Activated naive CD8-positive, alpha-beta T cell treated with anti-CD3 and anti-CD28 coated beads for 36 hours (primary cell): ENCODE results near the gene POFUT2. TPM values are rescaled to one million over a fixed set of nuclear protein-coding genes. Genes with fewer than 3 reads are reported as not detected.
A peak's percentile ranks its signal among the peaks of the same experiment; 100 is the strongest.

ENCODE experiments used
- DNase-seq: peaks from one replicate; pipeline ENCODE4 v3.0.0; 2021
- H3K27ac Mint-ChIP-seq: one replicate; pipeline ENCODE4 v1.8.0; 2022; ENCODE audit warnings: mild to moderate bottlenecking, moderate library complexity, mixed read lengths
- H3K27me3 Mint-ChIP-seq: one replicate; pipeline ENCODE4 v1.8.0; 2022; ENCODE audit warnings: mild to moderate bottlenecking, mixed read lengths
- H3K36me3 Mint-ChIP-seq: one replicate; pipeline ENCODE4 v1.8.0; 2021; ENCODE audit warnings: mild to moderate bottlenecking, mixed read lengths
- H3K4me1 Mint-ChIP-seq: one replicate; pipeline ENCODE4 v1.8.0; 2021; ENCODE audit warnings: mixed read lengths
- H3K4me3 Mint-ChIP-seq: one replicate; pipeline ENCODE4 v1.8.0; 2022; ENCODE audit warnings: mild to moderate bottlenecking, moderate library complexity, mixed read lengths
- H3K9me3 Mint-ChIP-seq: one replicate; pipeline ENCODE4 v1.8.0; 2022; ENCODE audit warnings: mixed read lengths
- total RNA-seq, 2 experiments: library from RNA; stranded (reverse); gene quantifications; one replicate each; pipeline ENCODE4 v1.2.3, GENCODE V29; 2021

POFUT2 gene
- total RNA-seq, 2 experiments from 2014 or later = 11.6 to 13.3 TPM

DNA sequence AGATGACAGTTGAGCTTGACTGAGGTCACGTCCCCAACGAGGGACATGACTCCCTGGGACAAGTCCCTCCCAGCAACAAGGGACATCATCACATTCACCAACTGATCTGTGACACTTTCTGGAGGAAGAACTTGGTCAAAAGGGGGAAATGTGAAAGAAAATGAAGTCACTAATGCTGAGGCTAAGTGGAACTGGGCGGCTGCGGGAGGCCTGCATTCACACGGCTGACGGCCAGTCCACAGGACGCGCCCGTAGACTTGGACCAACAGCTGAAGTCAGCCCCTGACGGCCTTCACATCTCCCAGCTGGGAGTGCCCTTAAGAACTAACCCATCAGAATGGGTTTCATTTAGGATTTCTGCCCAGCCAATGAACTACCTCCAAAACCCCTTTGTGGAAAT, 26.6 kb downstream of the POFUT2 start:
- peaks cover 2% of the 10 kb centered on the region for H3K27me3 Mint-ChIP-seq
- H3K4me1 Mint-ChIP-seq = peaks cover 7% of the 10 kb centered on the region
- no peak overlapping the region for H3K27ac Mint-ChIP-seq

DNA sequence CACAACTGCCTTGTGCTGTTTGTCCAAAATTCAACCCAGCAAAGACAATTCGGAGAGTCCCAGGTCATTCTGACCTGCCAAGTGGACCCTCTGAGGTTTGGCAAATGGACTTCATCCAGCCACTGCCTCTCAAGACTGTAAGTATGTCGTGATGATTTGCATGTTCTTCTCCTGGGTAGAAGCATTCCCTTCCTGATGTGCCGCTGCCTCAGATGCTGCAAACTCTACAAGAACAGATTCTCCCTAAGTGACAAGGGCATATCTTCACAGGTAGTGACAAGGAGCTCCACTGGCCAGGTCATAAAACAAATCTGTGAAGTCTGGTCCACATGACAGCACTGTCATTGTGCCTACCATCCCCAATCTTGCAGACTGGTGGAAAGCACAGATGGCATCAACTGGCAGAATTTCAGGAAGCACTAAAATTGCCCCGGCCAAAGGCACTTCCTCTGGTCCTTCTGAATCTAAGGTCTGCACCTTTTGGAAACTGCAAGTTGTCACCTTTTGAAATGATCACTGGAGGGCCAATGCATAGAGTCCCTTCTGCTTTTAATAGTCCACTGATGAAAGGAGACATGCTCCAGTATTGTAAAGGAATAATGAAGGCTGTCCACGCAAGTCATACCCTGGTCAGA, 27.4 kb downstream of the POFUT2 start:
- peaks cover 10% of the 10 kb centered on the region for H3K27me3 Mint-ChIP-seq
- H3K9me3 Mint-ChIP-seq = no peaks in the 10 kb centered on the region
- H3K27ac Mint-ChIP-seq = no peak overlapping the region
- no peaks in the 10 kb centered on the region for H3K36me3 Mint-ChIP-seq
- no peak for DNase-seq
- H3K4me1 Mint-ChIP-seq = peaks cover 9% of the 10 kb centered on the region
- H3K4me3 Mint-ChIP-seq = no peak overlapping the region

More for the DNA sequence above, 26.6 kb downstream of the POFUT2 start:
- H3K36me3 Mint-ChIP-seq = no peaks in the 10 kb centered on the region
- no peak for DNase-seq
- no peak overlapping the region for H3K4me3 Mint-ChIP-seq
- H3K9me3 Mint-ChIP-seq = no peaks in the 10 kb centered on the region

DNA sequence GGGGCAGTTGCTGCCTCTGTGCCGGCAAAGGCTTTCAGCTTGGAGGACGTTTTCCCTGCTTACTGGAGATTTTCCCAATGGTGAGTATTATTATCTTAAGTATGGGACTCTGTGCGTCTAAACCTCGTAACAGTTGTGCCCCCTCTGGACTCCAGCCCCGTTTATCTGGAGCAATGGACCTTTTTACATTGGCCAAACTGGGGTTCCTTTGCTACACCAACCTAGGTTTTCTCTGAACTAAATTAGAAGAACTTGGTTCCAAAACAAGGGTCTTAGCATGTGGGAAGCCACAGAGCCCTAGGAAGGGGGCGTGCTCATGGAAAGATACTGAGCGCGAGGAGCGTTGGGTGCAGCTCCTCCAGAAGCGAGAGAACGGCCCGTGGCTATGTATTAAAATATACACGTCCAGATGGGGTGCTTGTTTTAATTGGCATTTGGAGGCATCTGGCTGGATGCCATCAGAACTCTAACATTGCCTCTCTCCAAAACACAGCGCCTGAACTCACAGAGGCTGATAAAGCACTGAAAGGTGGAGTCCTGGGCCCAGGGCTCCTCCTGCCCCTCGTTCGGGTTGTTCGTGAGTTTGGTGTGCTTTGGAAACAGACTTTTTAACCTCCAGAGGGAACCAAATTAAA, 28.4 kb downstream of the POFUT2 start:
- H3K4me1 Mint-ChIP-seq = peaks cover 11% of the 10 kb centered on the region
- no peak for DNase-seq
- H3K4me3 Mint-ChIP-seq = no peak overlapping the region
- H3K36me3 Mint-ChIP-seq = no peaks in the 10 kb centered on the region
- H3K9me3 Mint-ChIP-seq = no peaks in the 10 kb centered on the region
- no peak overlapping the region for H3K27ac Mint-ChIP-seq
- peaks cover 19% of the 10 kb centered on the region for H3K27me3 Mint-ChIP-seq

DNA sequence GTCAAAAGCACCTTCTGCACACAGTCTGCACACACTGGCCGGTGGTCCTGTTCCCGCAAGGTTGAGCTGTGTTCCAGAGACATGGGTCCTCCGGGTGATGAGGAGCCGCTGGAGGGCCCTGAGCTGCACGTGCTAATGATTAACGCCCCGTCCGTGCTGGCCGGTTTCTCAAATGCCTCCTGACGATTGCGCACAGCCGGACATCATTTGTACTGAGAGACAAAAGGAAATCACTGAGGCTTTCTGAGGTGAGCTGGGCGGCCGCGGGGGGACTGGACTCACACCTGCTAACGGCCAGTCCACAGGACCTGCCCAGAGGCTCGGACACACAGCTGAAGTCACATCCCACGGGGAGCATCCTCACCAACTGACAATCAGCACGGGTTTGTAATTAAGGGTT, 29.2 kb downstream of the POFUT2 start:
- Mint-ChIP-seq H3K9me3 (no peaks in the 10 kb centered on the region), H3K27ac (no peak overlapping the region), H3K4me1 (peaks cover 11% of the 10 kb centered on the region)

DNA sequence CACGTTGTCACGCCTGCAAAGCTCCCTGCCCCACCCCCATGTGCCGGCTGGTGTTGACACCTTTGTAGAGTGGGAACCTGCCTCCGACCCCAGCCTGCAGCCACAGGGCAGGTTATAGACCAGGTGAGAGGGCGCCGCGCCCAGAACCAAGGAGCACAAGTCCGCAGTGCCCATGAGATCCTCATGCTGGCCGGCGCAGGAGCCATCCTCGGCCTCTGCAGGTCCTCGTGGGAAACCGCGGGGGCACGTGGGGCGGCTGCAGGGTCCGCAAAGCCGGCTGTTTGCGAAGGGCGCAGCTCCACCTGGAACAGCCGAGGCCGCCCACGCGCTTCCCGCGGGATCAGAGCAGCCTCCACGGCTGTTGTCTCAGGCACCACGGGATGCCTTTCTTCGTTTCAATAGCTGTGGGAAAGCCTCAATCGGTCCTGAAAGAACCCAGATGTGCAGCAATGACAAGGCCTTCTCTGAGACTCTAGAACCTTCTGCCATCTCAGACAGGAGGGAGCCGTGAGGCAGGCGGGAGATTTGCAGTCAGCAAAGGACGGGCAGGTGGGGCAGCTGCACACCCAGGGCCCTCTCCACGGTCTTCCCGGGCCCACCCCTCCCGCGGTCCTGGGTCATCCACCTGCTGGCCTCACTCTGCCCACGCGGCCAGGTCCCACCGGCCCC, 29.9 kb downstream of the POFUT2 start:
- Mint-ChIP-seq H3K27me3 (peaks cover 21% of the 10 kb centered on the region), H3K36me3 (no peaks in the 10 kb centered on the region), H3K9me3 (no peaks in the 10 kb centered on the region), H3K27ac (no peak overlapping the region), H3K4me3 (no peak overlapping the region), H3K4me1 (peaks cover 11% of the 10 kb centered on the region)
- no peak for DNase-seq

More for the DNA sequence above, 29.2 kb downstream of the POFUT2 start:
- H3K36me3 Mint-ChIP-seq = no peaks in the 10 kb centered on the region
- H3K27me3 Mint-ChIP-seq = peaks cover 21% of the 10 kb centered on the region
- H3K4me3 Mint-ChIP-seq = no peak overlapping the region
- no peak for DNase-seq

DNA sequence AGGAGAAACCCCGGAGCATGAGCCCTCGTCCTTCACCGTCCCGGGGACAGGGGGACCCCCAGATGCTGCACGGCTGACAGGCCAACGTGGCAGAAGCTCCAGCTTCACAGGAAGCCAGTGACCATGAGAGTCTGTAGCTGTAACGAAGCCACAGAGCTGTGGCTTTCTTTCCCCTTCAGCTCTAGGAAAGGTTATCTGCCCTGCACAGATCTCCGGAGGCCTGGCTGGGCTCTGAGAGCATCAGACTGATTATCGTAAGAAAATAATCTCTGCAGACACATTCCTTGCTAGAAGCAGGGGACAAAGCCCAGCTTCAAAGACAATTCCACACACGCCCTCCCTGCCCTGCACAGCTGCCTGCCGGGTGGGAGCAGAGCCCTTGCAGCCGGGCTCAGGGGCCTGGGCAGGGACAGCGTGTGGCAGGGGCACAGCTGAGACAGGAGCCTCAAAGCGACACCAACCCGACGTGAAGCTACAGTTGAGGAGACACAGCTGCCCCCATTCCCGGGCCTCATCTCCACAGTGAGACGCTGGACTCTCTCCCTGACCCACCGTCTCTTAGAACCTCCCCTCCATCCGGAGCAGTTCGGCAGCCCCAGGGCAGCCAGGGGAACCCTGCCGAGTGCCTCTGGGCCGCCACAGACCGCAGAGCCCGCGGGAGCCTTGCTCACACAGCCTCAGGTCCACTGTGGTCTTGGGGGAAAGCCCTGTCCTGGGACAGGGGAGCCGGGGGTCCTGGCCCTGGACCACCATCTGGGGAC, 30.6 kb downstream of the POFUT2 start:
- Mint-ChIP-seq H3K9me3 (no peaks in the 10 kb centered on the region), H3K4me1 (peaks cover 11% of the 10 kb centered on the region), H3K4me3 (no peak overlapping the region), H3K27me3 (peaks cover 21% of the 10 kb centered on the region), H3K36me3 (no peaks in the 10 kb centered on the region), H3K27ac (no peak overlapping the region)
- no peak for DNase-seq

DNA sequence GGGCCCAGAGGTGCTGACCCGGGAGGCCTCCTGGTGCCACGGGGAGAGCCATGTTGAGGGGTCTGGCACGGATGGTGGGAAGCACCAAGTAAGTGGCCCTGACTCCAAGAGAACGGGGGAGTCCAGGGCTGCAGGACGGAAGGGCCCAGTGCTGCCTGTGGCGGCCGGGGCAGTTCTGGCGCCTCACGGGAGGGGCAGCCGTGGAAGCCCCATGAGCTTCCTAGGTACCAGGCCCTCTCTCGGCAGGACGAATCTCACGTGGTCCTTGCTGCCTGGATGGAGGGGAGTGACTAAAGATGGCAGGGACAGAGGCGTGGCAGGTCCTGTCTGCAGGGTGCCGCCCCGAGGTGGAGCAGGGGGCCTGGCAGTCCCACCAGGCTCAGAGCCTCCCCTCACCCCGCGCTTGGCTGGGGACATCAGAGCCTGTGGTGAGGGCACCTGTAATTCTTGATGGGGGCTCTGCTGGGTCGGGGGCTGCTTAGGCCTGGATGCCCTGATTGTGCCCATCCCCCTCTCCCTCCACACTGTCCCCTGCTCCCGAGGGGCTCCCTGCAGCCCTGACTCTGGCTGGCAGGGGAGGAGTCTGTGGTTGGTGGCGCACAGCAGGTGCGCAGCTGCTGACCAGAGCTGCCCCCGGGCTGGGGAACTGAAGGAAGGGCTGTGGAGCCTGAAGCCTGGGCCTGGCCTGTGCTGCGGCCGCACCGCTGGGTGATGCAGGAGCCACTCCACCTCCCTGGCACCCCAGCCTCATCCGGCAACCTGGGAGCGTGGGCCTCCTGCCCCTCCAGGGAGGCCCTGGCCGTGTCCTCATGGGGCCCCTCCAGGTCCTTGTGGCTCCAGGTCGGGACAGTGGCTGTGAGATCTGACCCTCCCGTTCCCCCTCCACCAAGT, 31.4 kb downstream of the POFUT2 start:
- Mint-ChIP-seq H3K9me3 (no peaks in the 10 kb centered on the region), H3K36me3 (no peaks in the 10 kb centered on the region), H3K27ac (no peak overlapping the region), H3K4me1 (peaks cover 11% of the 10 kb centered on the region), H3K27me3 (peaks cover 21% of the 10 kb centered on the region), H3K4me3 (no peak overlapping the region)
- DNase-seq = no peak

DNA sequence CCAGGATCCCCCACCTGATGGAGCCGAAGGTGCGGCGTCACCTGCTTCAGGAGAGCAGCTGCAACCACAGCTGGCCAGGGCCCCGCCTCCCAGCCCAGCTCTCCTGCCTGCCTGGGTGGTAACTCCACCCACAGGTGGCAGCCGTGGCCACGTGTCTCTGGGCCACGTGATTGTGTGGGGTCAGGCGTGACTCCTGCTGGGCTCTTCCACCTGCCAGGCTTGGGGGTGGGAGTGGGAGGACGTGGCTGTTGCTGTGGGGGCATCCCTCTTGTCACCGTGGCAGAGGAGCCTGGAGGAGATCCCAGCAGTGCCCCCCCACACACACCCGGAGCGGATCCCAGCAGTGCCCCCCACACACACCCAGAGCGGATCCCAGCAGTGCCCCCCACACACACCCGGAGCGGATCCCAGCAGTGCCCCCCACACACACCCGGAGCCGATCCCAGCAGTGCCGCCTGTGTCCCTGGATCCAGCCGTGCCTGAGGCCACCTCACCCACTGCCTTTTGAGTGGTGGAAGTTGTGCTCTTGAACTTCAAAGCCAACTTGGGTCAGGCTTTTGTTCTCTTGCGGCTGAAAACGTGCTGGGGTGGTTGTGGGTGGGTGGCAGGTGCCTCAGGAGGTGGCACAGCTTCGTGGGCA, 32.2 kb downstream of the POFUT2 start:
- peak; percentile 29 for DNase-seq
- H3K9me3 Mint-ChIP-seq = no peaks in the 10 kb centered on the region
- H3K27me3 Mint-ChIP-seq = peaks cover 21% of the 10 kb centered on the region
- H3K36me3 Mint-ChIP-seq = no peaks in the 10 kb centered on the region
- no peak overlapping the region for H3K4me3 Mint-ChIP-seq
- H3K27ac Mint-ChIP-seq = no peak overlapping the region
- H3K4me1 Mint-ChIP-seq = peaks cover 11% of the 10 kb centered on the region

DNA sequence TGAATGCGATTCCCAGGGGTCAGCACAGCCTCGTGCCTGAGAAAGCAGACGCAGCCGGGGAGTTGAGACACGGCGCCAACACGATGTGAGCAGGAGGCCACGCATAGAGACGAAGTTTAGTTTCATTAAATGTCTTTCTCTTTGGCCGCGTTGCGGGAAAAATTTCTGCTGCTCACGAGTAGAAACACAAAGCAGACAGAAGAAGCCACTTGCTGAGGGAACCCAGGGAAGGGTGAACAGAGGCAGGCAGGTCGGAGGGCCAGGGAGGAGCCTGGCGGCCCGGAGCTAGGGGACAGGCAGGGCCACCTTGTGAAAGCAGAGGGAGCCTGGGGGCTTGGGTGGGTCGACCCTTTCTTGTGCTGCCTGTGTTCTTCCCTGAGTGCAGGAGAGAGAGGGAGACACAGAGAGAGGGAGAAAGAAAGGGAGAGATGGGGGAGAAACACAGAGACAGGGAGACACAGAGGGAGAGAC, 33.2 kb downstream of the POFUT2 start:
- Mint-ChIP-seq H3K9me3 (no peaks in the 10 kb centered on the region), H3K27me3 (peaks cover 21% of the 10 kb centered on the region), H3K4me3 (no peak overlapping the region), H3K36me3 (no peaks in the 10 kb centered on the region), H3K27ac (no peak overlapping the region), H3K4me1 (peaks cover 11% of the 10 kb centered on the region)
- DNase-seq = no peak

DNA sequence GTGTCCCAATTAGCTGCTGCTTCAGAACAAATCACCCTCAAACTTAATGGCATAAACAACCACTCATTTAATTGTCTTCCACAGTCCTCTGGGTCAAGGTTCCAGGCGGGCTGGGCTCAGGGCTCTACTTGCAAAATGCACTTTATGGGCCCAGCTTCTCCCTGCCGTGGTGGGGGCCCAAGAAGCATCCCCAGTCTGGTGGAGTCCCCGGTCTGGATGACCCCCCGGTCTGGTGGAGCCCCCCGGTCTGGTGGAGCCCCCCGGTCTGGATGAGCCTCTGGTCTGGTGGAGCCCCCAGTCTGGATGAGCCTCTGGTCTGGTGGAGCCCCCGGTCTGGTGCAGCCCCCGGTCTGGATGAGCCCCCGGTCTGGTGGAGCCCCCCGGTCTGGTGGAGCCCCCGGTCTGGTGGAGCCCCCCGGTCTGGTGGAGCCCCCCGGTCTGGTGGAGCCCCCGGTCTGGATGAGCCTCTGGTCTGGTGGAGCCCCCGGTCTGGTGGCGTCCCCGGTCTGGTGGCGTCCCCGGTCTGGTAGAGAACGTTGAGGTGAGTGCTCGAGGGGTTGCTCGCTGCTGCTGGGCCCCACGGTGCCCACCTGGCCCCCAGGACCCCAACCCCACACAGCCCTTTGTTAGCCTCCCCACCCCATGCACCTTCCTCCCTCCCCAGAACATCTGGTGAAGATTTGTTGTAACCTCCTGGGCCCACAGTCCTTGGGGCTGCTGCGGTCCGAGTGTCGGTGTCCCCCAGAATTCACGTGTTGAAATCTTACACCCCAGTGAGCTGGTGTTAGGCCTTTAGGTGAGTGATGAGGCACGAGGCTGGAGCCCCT, 33.8 kb downstream of the POFUT2 start:
- Mint-ChIP-seq H3K9me3 (no peaks in the 10 kb centered on the region), H3K36me3 (no peaks in the 10 kb centered on the region), H3K4me1 (peaks cover 11% of the 10 kb centered on the region), H3K27ac (no peak overlapping the region), H3K4me3 (no peak overlapping the region), H3K27me3 (peaks cover 21% of the 10 kb centered on the region)
- no peak for DNase-seq

DNA sequence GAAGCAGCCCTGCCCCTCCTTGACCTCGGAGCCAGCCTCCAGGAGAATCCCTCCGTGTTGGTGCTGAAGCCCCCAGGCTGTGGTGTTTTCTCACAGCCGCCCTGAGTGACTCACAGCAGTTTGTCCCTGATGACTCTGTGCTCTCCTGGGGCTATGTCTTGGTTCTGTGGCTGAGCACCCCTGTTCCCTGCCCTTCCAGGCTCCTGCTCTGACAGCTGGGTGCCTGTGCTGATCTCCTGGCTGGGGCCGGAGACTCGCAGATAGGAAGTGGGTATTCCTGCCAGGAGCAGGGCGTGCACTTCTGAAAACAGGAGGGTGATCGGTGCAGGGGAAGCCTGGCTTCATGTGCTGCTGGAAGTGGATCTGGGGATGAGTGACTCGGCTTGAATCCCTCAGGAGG, 34.5 kb downstream of the POFUT2 start:
- DNase-seq = no peak
- Mint-ChIP-seq H3K36me3 (no peaks in the 10 kb centered on the region), H3K27ac (no peak overlapping the region), H3K27me3 (peaks cover 21% of the 10 kb centered on the region), H3K4me1 (peaks cover 11% of the 10 kb centered on the region), H3K9me3 (no peaks in the 10 kb centered on the region), H3K4me3 (no peak overlapping the region)

DNA sequence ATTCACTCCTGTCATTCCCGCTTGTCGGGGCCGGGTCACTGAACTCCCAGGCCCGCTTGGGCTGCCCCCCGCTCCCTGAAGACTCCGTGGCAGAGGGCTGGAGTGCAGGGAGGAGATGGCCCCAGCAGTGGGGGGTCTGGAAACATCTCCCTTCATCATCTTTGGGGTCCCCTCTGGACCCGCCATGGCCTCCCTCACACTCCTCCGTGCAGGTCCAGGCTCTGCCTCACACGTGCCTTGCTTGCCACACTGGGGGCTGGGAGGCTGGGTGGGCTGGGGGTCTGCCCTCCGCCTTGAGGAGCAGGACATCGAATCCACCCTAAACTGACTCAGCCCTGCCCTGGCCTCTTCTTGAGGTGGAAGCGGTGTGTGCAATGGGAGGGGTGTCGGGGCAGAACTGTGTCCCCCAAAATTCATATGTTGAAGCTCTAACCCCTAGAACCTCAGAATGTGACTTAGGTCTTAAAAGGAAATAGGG, 35.2 kb downstream of the POFUT2 start:
- Mint-ChIP-seq H3K4me1 (peaks cover 11% of the 10 kb centered on the region), H3K4me3 (no peak overlapping the region), H3K9me3 (no peaks in the 10 kb centered on the region), H3K27me3 (peaks cover 27% of the 10 kb centered on the region), H3K27ac (no peak overlapping the region), H3K36me3 (no peaks in the 10 kb centered on the region)
- no peak for DNase-seq
